ENCODE measurements around the gene USP17L28.
"Not testable (repeated sequence)": the region's sequence is repeated elsewhere in the genome, so short reads cannot be mapped to it uniquely, and the experiment has no call there.

USP17L28 gene

GRCh38 chr4:9353338-9353737, 4.6 kb downstream of the USP17L28 start, which contains the start of gene USP17L29:
USP17L29 (plus strand) TSS chr4:9353638; CDS start chr4:9353638, 0 bp downstream.
- H3K27ac ChIP-seq (ENCODE audit: low read depth, low read length); H3K27me3 ChIP-seq (ENCODE audit: low read length); H3K9me2 ChIP-seq (replicated peaks; ENCODE audit: insufficient read depth, low read length); H3K79me2 ChIP-seq (ENCODE audit: insufficient read depth, low read length); H3K9me3 ChIP-seq (ENCODE audit: insufficient read depth, low read length); H3K36me3 ChIP-seq (ENCODE audit: low read length); H3K9ac ChIP-seq (ENCODE audit: low read length); H3K4me3 ChIP-seq (ENCODE audit: insufficient read depth, low read length, poor library complexity, severe bottlenecking); H3K4me2 ChIP-seq (ENCODE audit: low read depth, low read length, poor library complexity, severe bottlenecking); H3F3A ChIP-seq (ENCODE audit: insufficient read depth); H2AFZ ChIP-seq (ENCODE audit: low read depth, low read length, severe bottlenecking); H4K20me1 ChIP-seq (ENCODE audit: low read depth, low read length): not testable (repeated sequence)

GRCh38 chr4:9362829-9363228, 14.1 kb downstream of the USP17L28 start, which contains the start of gene USP17L30:
USP17L30 (plus strand) TSS chr4:9363129; CDS start chr4:9363129, 0 bp downstream.
- H3K36me3 ChIP-seq (ENCODE audit: low read length); H2AFZ ChIP-seq (ENCODE audit: low read depth, low read length, severe bottlenecking); H3K9me3 ChIP-seq (ENCODE audit: insufficient read depth, low read length); H3K9me2 ChIP-seq (replicated peaks; ENCODE audit: insufficient read depth, low read length); H3F3A ChIP-seq (ENCODE audit: insufficient read depth); H4K20me1 ChIP-seq (ENCODE audit: low read depth, low read length); H3K79me2 ChIP-seq (ENCODE audit: insufficient read depth, low read length); H3K27ac ChIP-seq (ENCODE audit: low read depth, low read length); H3K4me2 ChIP-seq (ENCODE audit: low read depth, low read length, poor library complexity, severe bottlenecking); H3K4me3 ChIP-seq (ENCODE audit: insufficient read depth, low read length, poor library complexity, severe bottlenecking); H3K9ac ChIP-seq (ENCODE audit: low read length); H3K27me3 ChIP-seq (ENCODE audit: low read length): not testable (repeated sequence)

GRCh38 chr4:9379881-9380280, 31.2 kb downstream of the USP17L28 start:
- not testable (repeated sequence) for H4K20me1 ChIP-seq (ENCODE audit: low read depth, low read length); H3K9ac ChIP-seq (ENCODE audit: low read length); H2AFZ ChIP-seq (ENCODE audit: low read depth, low read length, severe bottlenecking); H3K27me3 ChIP-seq (ENCODE audit: low read length); H3K4me2 ChIP-seq (ENCODE audit: low read depth, low read length, poor library complexity, severe bottlenecking); H3F3A ChIP-seq (ENCODE audit: insufficient read depth); H3K9me3 ChIP-seq (ENCODE audit: insufficient read depth, low read length); H3K4me3 ChIP-seq (ENCODE audit: insufficient read depth, low read length, poor library complexity, severe bottlenecking); H3K9me2 ChIP-seq (replicated peaks; ENCODE audit: insufficient read depth, low read length); H3K36me3 ChIP-seq (ENCODE audit: low read length); H3K79me2 ChIP-seq (ENCODE audit: insufficient read depth, low read length); H3K27ac ChIP-seq (ENCODE audit: low read depth, low read length)

- H3K4me2 ChIP-seq (ENCODE audit: low read depth, low read length, poor library complexity, severe bottlenecking); H3K9me2 ChIP-seq (replicated peaks; ENCODE audit: insufficient read depth, low read length); H4K20me1 ChIP-seq (ENCODE audit: low read depth, low read length); H3K4me3 ChIP-seq (ENCODE audit: insufficient read depth, low read length, poor library complexity, severe bottlenecking); H3K9ac ChIP-seq (ENCODE audit: low read length); H2AFZ ChIP-seq (ENCODE audit: low read depth, low read length, severe bottlenecking); H3K27me3 ChIP-seq (ENCODE audit: low read length); H3F3A ChIP-seq (ENCODE audit: insufficient read depth); H3K9me3 ChIP-seq (ENCODE audit: insufficient read depth, low read length); H3K27ac ChIP-seq (ENCODE audit: low read depth, low read length); H3K79me2 ChIP-seq (ENCODE audit: insufficient read depth, low read length); H3K36me3 ChIP-seq (ENCODE audit: low read length): not testable (repeated sequence)
Observed at GRCh38 chr4:9381012-9381534, 32.4 kb downstream of the USP17L28 start.

- no peak overlapping the region for H2AFZ ChIP-seq (ENCODE audit: low read depth, low read length, severe bottlenecking)
- H3K27ac ChIP-seq (ENCODE audit: low read depth, low read length) = no peak overlapping the region
- no peaks in the 10 kb centered on the region for H3K36me3 ChIP-seq (ENCODE audit: low read length)
- H3K4me3 ChIP-seq (ENCODE audit: insufficient read depth, low read length, poor library complexity, severe bottlenecking) = no peak overlapping the region
- no peaks in the 10 kb centered on the region for H3K79me2 ChIP-seq (ENCODE audit: insufficient read depth, low read length)
- no peaks in the 10 kb centered on the region for H4K20me1 ChIP-seq (ENCODE audit: low read depth, low read length)
- no peak overlapping the region for H3K4me2 ChIP-seq (ENCODE audit: low read depth, low read length, poor library complexity, severe bottlenecking)
- TF ChIP-seq EZH2phosphoT487 (conservative IDR thresholded peaks at IDR 0.05; ENCODE audit: low read length) = no peak
- TF ChIP-seq CTCF (IDR thresholded peaks at IDR 0.05; ENCODE audit: insufficient read depth, low read length, poor library complexity, severe bottlenecking) = no peak
- no peaks in the 10 kb centered on the region for H3K9me3 ChIP-seq (ENCODE audit: insufficient read depth, low read length)
- no peaks in the 10 kb centered on the region for H3K9me2 ChIP-seq (replicated peaks; ENCODE audit: insufficient read depth, low read length)
- no peak overlapping the region for H3K9ac ChIP-seq (ENCODE audit: low read length)
- no peaks in the 10 kb centered on the region for H3K27me3 ChIP-seq (ENCODE audit: low read length)
- H3F3A ChIP-seq (ENCODE audit: insufficient read depth) = no peaks in the 10 kb centered on the region
Observed at GRCh38 chr4:9384126-9384525, 35.4 kb downstream of the USP17L28 start.

GRCh38 chr4:9389001-9389400, 40.3 kb downstream of the USP17L28 start:
- H3K9me3 ChIP-seq (ENCODE audit: insufficient read depth, low read length); H3K27ac ChIP-seq (ENCODE audit: low read depth, low read length); H3K36me3 ChIP-seq (ENCODE audit: low read length); H3K9me2 ChIP-seq (replicated peaks; ENCODE audit: insufficient read depth, low read length); H3K4me3 ChIP-seq (ENCODE audit: insufficient read depth, low read length, poor library complexity, severe bottlenecking); H3K4me2 ChIP-seq (ENCODE audit: low read depth, low read length, poor library complexity, severe bottlenecking); H3K27me3 ChIP-seq (ENCODE audit: low read length); H4K20me1 ChIP-seq (ENCODE audit: low read depth, low read length); H2AFZ ChIP-seq (ENCODE audit: low read depth, low read length, severe bottlenecking); H3K79me2 ChIP-seq (ENCODE audit: insufficient read depth, low read length); H3F3A ChIP-seq (ENCODE audit: insufficient read depth); H3K9ac ChIP-seq (ENCODE audit: low read length): not testable (repeated sequence)
